HepG2 (cell line): ENCODE results near the gene CEP170.
"Not testable (repeated sequence)": the region's sequence is repeated elsewhere in the genome, so short reads cannot be mapped to it uniquely, and the experiment has no call there.

ENCODE experiments used
- NR3C1 ChIP-seq: sonication (generic); formaldehyde crosslinking; IDR thresholded peaks from 2 replicates; pipeline ENCODE4 v1.4.0; 2020; ENCODE audit warnings: missing genetic modification reagents
- RXRA ChIP-seq: sonication (generic); formaldehyde crosslinking; IDR thresholded peaks from 2 replicates; pipeline ENCODE4 v1.5.1; 2020; ENCODE audit warnings: missing genetic modification reagents

DNA sequence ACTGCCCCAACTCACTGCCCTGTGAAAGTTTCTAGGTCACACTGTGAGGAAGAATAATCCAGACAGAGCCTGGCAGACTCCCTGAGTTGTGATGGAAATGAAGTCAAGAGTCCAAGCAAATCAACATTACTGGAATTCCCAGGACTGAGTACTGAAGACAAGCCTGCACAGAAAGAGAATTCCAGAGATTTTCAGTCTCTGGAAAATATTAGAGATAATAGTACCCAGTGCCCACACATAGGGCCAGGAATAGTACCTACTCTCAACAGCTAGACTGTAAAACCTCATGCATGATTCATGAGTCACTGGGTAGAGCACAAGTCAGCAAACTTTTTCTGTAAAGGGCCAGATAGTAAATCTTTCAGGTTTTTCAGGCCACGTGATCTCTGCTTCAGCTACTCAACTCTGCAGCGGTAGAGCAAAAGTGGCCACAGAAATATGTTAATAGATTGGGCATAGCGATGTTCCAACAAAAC is 50.0 kb downstream of the CEP170 start:
- TF ChIP-seq RXRA; NR3C1 (CRISPR knock-in tag): not testable (repeated sequence)
